Measurements from ENCODE around the gene TP53BP2. TPM values are rescaled to one million over a fixed set of nuclear protein-coding genes. Genes with fewer than 3 reads are reported as not detected.
"Not testable (repeated sequence)": the region's sequence is repeated elsewhere in the genome, so short reads cannot be mapped to it uniquely, and the experiment has no call there.

The TP53BP2 gene
- polyA plus RNA-seq, 1 donor = 25.5 TPM

DNA sequence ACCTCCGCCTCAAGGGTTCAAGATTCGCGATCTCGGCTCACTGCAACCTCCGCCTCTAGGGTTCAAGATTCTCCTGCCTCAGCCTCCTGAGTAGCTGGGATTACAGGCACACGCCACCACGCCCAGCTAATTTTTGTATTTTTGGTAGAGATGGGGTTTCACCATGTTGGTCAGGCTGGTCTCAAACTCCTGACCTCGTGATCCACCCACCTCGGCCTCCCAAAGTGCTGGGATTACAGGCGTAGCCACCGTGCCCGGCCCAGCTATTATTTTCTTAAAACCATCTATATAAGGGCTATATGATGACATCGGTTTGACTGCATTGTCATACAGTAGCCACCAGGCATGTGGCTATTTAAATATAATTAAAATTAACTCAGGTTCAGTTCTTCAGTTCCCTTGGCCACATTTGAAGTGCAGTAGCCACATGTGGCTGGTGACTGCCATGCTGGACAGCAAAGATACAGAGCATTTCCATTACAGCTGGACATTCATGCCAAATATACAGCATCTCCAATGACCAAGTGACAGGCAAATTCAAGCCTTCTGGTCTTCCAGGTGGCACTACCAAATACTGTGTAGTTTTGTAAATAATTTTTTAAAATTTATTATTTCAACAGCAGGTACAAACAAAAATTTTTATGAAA, 3.6 kb downstream of the TP53BP2 start:
- not testable (repeated sequence) for H3K36me3 ChIP-seq (ENCODE audit: control insufficient read depth, insufficient read depth, low read length); H3K9me3 ChIP-seq (ENCODE audit: control insufficient read depth, low read depth, low read length); H3K27ac ChIP-seq (ENCODE audit: low read length); H3K4me3 ChIP-seq (ENCODE audit: low read length); DNase-seq; H3K27me3 ChIP-seq (ENCODE audit: control insufficient read depth, insufficient read depth, low read length); H3K4me1 ChIP-seq (ENCODE audit: control insufficient read depth, insufficient read depth, low read length)
- whole genome bisulfite sequencing (ENCODE audit: insufficient coverage, low lambda C conversion rate) = no CpG with 5 or more reads among the region's 13 CpGs

DNA sequence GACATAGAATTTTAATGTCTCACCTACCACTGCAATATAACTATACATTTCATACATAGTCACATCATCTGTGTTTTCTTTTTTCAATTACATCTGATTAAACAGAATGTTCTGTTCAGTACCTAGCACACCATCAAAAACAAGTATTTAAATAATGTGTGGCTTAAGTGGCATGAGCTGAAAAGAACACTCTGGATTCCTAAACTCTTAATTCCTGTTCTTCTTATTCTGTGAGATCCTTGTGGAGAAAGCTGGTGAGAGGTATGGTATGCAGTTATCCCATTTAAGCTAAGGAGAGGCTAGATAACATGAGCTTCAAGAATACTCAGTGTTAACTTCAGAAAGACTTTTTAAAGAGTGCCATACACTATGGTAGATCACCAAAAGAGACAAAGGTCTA, 5.5 kb downstream of the TP53BP2 start:
- Histone ChIP-seq H3K27ac (ENCODE audit: low read length) (no peak overlapping the region), H3K27me3 (ENCODE audit: control insufficient read depth, insufficient read depth, low read length) (no peaks in the 10 kb centered on the region), H3K36me3 (ENCODE audit: control insufficient read depth, insufficient read depth, low read length) (no peaks in the 10 kb centered on the region), H3K9me3 (ENCODE audit: control insufficient read depth, low read depth, low read length) (no peaks in the 10 kb centered on the region), H3K4me3 (ENCODE audit: low read length) (no peak overlapping the region), H3K4me1 (ENCODE audit: control insufficient read depth, insufficient read depth, low read length) (peaks cover 3% of the 10 kb centered on the region)
- no peak for DNase-seq

DNA sequence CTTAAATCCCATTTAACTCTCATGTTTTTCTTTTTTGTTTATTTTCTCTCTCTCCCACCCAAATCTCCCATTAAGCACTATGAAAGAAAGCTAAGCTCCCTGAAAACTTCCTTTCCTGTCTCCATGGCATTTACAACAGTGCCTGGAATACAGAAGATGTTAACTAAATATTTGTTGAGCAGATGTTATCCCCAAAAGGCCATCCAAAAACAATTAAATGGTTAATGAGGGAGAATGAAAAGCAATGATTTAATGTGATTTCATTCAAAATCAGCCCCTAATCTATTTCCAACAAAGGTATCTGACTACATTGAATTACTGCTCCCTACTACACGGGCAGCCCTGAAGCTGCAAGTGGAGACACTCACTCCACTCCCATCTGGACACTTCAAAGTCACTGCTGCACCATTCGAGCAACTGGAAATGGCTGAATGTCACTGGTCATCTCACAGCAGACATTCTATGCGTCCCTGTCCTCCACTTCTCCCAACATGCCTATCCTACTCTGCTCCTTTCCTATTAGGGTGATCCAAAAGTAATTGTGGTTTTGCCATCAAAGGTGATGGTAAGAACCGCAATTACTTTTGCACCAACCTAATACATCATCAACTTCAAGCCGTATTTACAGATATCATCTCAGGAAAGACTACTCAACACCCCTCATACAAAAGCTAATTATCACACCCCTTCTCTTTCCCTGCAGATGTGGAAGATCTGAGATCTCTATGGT, 7.5 kb downstream of the TP53BP2 start:
- H3K4me3 ChIP-seq (ENCODE audit: low read length) = no peak overlapping the region
- no peak for DNase-seq
- peaks cover 3% of the 10 kb centered on the region for H3K4me1 ChIP-seq (ENCODE audit: control insufficient read depth, insufficient read depth, low read length)
- H3K36me3 ChIP-seq (ENCODE audit: control insufficient read depth, insufficient read depth, low read length) = no peaks in the 10 kb centered on the region
- no peak overlapping the region for H3K27ac ChIP-seq (ENCODE audit: low read length)
- 80% methylated on average over 1 of the region's 5 CpGs for WGBS (ENCODE audit: insufficient coverage, low lambda C conversion rate)
- H3K9me3 ChIP-seq (ENCODE audit: control insufficient read depth, low read depth, low read length) = no peaks in the 10 kb centered on the region
- H3K27me3 ChIP-seq (ENCODE audit: control insufficient read depth, insufficient read depth, low read length) = no peaks in the 10 kb centered on the region

DNA sequence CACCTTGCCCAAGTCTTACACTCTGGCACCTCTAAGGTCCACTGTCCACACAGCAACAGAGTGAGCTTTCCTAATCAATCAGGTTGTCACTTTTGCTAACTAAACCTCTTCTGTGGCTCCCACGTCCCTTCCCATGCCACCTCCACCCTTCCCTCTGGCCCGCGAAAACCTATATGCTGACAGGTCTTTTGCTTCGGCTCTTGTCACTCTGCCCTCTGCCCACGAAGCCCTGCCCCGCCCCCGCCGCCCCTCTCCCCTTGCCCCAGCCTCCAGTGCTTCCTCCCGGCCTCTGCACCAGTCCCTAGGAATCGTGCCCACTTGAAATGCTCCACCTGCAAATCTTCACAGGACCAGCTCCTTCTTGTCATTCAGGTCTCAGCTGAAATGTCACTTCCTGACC, 8.1 kb downstream of the TP53BP2 start:
- no peak for DNase-seq
- no peaks in the 10 kb centered on the region for H3K36me3 ChIP-seq (ENCODE audit: control insufficient read depth, insufficient read depth, low read length)
- H3K9me3 ChIP-seq (ENCODE audit: control insufficient read depth, low read depth, low read length) = no peaks in the 10 kb centered on the region
- H3K27ac ChIP-seq (ENCODE audit: low read length) = no peak overlapping the region
- no peak overlapping the region for H3K4me3 ChIP-seq (ENCODE audit: low read length)
- no peaks in the 10 kb centered on the region for H3K27me3 ChIP-seq (ENCODE audit: control insufficient read depth, insufficient read depth, low read length)
- peaks cover under 1% of the 10 kb centered on the region for H3K4me1 ChIP-seq (ENCODE audit: control insufficient read depth, insufficient read depth, low read length)
- WGBS (ENCODE audit: insufficient coverage, low lambda C conversion rate) = no CpG with 5 or more reads among the region's 10 CpGs

GRCh38 chr1:223837206-223837605, 8.5 kb downstream of the TP53BP2 start:
- Histone ChIP-seq H3K9me3 (ENCODE audit: control insufficient read depth, low read depth, low read length) (no peaks in the 10 kb centered on the region), H3K27ac (ENCODE audit: low read length) (no peak overlapping the region), H3K36me3 (ENCODE audit: control insufficient read depth, insufficient read depth, low read length) (no peaks in the 10 kb centered on the region), H3K4me3 (ENCODE audit: low read length) (no peak overlapping the region), H3K27me3 (ENCODE audit: control insufficient read depth, insufficient read depth, low read length) (no peaks in the 10 kb centered on the region), H3K4me1 (ENCODE audit: control insufficient read depth, insufficient read depth, low read length) (no peaks in the 10 kb centered on the region)
- no CpG with 5 or more reads among the region's 1 CpG for WGBS (ENCODE audit: insufficient coverage, low lambda C conversion rate)
- no peak for DNase-seq

DNA sequence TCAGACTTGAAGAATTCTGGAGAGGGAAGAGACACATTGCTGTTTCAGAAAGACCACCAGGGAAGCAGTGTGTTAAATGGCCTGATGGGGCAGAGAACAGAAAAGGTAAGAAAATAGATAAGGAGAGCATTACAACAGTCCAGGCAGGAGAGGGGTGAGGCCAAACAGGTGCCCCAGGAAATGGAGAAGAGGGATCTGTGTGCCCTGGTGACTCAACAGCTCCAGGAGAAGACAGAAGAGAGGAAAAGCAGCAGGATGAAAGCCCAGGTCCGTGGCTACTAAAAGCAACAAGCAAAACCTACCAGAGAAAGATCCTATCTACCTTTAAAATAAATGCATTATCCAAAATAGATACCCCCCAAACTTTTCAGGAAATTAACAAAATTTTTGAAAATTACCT, 9.2 kb downstream of the TP53BP2 start:
- Histone ChIP-seq H3K27me3 (ENCODE audit: control insufficient read depth, insufficient read depth, low read length) (no peaks in the 10 kb centered on the region), H3K27ac (ENCODE audit: low read length) (no peak overlapping the region), H3K36me3 (ENCODE audit: control insufficient read depth, insufficient read depth, low read length) (no peaks in the 10 kb centered on the region), H3K9me3 (ENCODE audit: control insufficient read depth, low read depth, low read length) (no peaks in the 10 kb centered on the region), H3K4me1 (ENCODE audit: control insufficient read depth, insufficient read depth, low read length) (no peaks in the 10 kb centered on the region), H3K4me3 (ENCODE audit: low read length) (no peak overlapping the region)
- peak in 1 of 2 donors; percentile 38 for DNase-seq
- no CpG with 5 or more reads among the region's 1 CpG for WGBS (ENCODE audit: insufficient coverage, low lambda C conversion rate)

DNA sequence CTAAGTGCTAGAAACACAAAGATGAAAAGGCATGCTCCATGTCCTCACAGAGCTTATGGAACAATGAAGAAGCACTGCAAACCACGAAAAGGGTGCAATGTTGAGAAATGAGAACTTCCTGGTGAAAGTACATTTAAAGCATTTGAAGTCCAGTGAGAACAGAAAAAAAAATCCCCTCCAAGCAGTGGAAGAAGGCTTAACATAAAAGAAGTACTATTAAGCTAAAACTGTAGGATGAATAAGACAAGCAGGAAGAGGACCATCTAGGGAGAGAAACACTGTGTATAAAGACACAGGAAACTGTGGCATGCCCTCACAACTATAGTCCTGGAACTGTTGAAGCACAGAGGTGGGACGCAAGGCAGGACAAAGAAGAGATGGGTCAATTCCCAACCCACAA, 10.0 kb downstream of the TP53BP2 start:
- Histone ChIP-seq H3K36me3 (ENCODE audit: control insufficient read depth, insufficient read depth, low read length) (no peaks in the 10 kb centered on the region), H3K9me3 (ENCODE audit: control insufficient read depth, low read depth, low read length) (no peaks in the 10 kb centered on the region), H3K27me3 (ENCODE audit: control insufficient read depth, insufficient read depth, low read length) (no peaks in the 10 kb centered on the region), H3K4me1 (ENCODE audit: control insufficient read depth, insufficient read depth, low read length) (no peaks in the 10 kb centered on the region), H3K27ac (ENCODE audit: low read length) (no peak overlapping the region), H3K4me3 (ENCODE audit: low read length) (no peak overlapping the region)
- DNase-seq = no peak
- 100% methylated on average over 1 of the region's 2 CpGs for WGBS (ENCODE audit: insufficient coverage, low lambda C conversion rate)

- DNase-seq = no peak
- Histone ChIP-seq H3K4me3 (ENCODE audit: low read length) (no peak overlapping the region), H3K4me1 (ENCODE audit: control insufficient read depth, insufficient read depth, low read length) (no peaks in the 10 kb centered on the region), H3K36me3 (ENCODE audit: control insufficient read depth, insufficient read depth, low read length) (no peaks in the 10 kb centered on the region), H3K27me3 (ENCODE audit: control insufficient read depth, insufficient read depth, low read length) (no peaks in the 10 kb centered on the region), H3K27ac (ENCODE audit: low read length) (no peak overlapping the region), H3K9me3 (ENCODE audit: control insufficient read depth, low read depth, low read length) (no peaks in the 10 kb centered on the region)
- no CpG with 5 or more reads among the region's 3 CpGs for WGBS (ENCODE audit: insufficient coverage, low lambda C conversion rate)
Observed at GRCh38 chr1:223834660-223835263, 11.0 kb downstream of the TP53BP2 start.

GRCh38 chr1:223833948-223834347, 11.8 kb downstream of the TP53BP2 start:
- Histone ChIP-seq H3K4me3 (ENCODE audit: low read length) (no peak overlapping the region), H3K27ac (ENCODE audit: low read length) (no peak overlapping the region), H3K9me3 (ENCODE audit: control insufficient read depth, low read depth, low read length) (no peaks in the 10 kb centered on the region), H3K4me1 (ENCODE audit: control insufficient read depth, insufficient read depth, low read length) (no peaks in the 10 kb centered on the region), H3K36me3 (ENCODE audit: control insufficient read depth, insufficient read depth, low read length) (no peaks in the 10 kb centered on the region), H3K27me3 (ENCODE audit: control insufficient read depth, insufficient read depth, low read length) (no peaks in the 10 kb centered on the region)
- 86% methylated on average over 1 of the region's 2 CpGs for WGBS (ENCODE audit: insufficient coverage, low lambda C conversion rate)
- no peak for DNase-seq

- WGBS (ENCODE audit: insufficient coverage, low lambda C conversion rate) = no CpG with 5 or more reads among the region's 3 CpGs
- Histone ChIP-seq H3K4me1 (ENCODE audit: control insufficient read depth, insufficient read depth, low read length) (no peaks in the 10 kb centered on the region), H3K9me3 (ENCODE audit: control insufficient read depth, low read depth, low read length) (no peaks in the 10 kb centered on the region), H3K27ac (ENCODE audit: low read length) (no peak overlapping the region), H3K36me3 (ENCODE audit: control insufficient read depth, insufficient read depth, low read length) (no peaks in the 10 kb centered on the region), H3K27me3 (ENCODE audit: control insufficient read depth, insufficient read depth, low read length) (no peaks in the 10 kb centered on the region), H3K4me3 (ENCODE audit: low read length) (no peak overlapping the region)
- no peak for DNase-seq
Observed at GRCh38 chr1:223832637-223832943, 13.2 kb downstream of the TP53BP2 start.

Measured in large intestine (tissue), 3 donors.